ENCODE results near the gene CD247. TPM values are rescaled to one million over a fixed set of nuclear protein-coding genes. Genes with fewer than 3 reads are reported as not detected.

Gene CD247
- total RNA-seq, 1 donor from 2014 or later, result 1.3 TPM

DNA sequence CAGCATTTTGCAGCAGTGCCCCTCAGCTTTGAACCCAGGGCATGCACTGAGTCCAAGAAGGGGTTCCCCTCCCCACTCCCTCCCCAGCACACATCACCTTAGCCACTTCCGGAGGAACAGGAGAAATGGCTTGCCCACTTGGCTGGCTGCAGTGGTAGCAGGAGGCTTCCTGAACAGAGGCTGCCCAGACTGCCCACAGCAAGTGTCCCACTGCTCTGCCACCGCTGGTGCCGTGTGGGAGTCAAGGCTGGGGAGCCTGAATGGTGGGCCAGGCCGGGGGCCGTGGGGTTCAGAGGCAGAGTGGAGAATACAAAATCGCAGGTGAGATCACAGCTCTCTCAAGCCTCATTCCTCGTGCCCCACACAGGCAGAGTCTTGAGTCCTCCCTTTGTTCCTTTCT, 34.5 kb downstream of the CD247 start:
- Mint-ChIP-seq H3K36me3 (no peaks in the 10 kb centered on the region), H3K27me3 (ENCODE audit: insufficient read depth, low read depth) (peaks cover 15% of the 10 kb centered on the region), H3K4me3 (no peak overlapping the region), H3K27ac (peak overlapping the region; percentile 92), H3K4me1 (peaks cover 58% of the 10 kb centered on the region), H3K9me3 (peaks cover 9% of the 10 kb centered on the region)
- H4K20me1 ChIP-seq (ENCODE audit: low read depth), result no peaks in the 10 kb centered on the region
- H3K9ac ChIP-seq, result no peak overlapping the region
- H3K27ac ChIP-seq, result no peak overlapping the region
- no peaks in the 10 kb centered on the region for H3K36me3 ChIP-seq
- no peaks in the 10 kb centered on the region for H3K79me2 ChIP-seq (ENCODE audit: low read depth)
- no peak overlapping the region for H2AFZ ChIP-seq (replicated peaks)
- peaks cover 17% of the 10 kb centered on the region for H3F3A ChIP-seq (ENCODE audit: low read depth)
- TF ChIP-seq EZH2phosphoT487 (IDR thresholded peaks at IDR 0.05), result no peak
- TF ChIP-seq EZH2 (IDR thresholded peaks at IDR 0.05), result no peak
- TF ChIP-seq, protein P1, sequence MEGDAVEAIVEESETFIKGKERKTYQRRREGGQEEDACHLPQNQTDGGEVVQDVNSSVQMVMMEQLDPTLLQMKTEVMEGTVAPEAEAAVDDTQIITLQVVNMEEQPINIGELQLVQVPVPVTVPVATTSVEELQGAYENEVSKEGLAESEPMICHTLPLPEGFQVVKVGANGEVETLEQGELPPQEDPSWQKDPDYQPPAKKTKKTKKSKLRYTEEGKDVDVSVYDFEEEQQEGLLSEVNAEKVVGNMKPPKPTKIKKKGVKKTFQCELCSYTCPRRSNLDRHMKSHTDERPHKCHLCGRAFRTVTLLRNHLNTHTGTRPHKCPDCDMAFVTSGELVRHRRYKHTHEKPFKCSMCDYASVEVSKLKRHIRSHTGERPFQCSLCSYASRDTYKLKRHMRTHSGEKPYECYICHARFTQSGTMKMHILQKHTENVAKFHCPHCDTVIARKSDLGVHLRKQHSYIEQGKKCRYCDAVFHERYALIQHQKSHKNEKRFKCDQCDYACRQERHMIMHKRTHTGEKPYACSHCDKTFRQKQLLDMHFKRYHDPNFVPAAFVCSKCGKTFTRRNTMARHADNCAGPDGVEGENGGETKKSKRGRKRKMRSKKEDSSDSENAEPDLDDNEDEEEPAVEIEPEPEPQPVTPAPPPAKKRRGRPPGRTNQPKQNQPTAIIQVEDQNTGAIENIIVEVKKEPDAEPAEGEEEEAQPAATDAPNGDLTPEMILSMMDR (IDR thresholded peaks at IDR 0.05), result no peak
- H3K9me3 ChIP-seq (ENCODE audit: low read depth), result no peaks in the 10 kb centered on the region
- peaks cover 33% of the 10 kb centered on the region for H3K4me1 ChIP-seq
- no peak for DNase-seq (ENCODE audit: low spot score)
- no peak overlapping the region for H3K4me2 ChIP-seq
- no peaks in the 10 kb centered on the region for H3K27me3 ChIP-seq
- H3K4me3 ChIP-seq, result no peak overlapping the region

- Histone ChIP-seq H3K9ac (no peak overlapping the region), H3K79me2 (ENCODE audit: low read depth) (no peaks in the 10 kb centered on the region), H3K36me3 (no peaks in the 10 kb centered on the region), H3K4me3 (no peak overlapping the region), H3K27me3 (no peaks in the 10 kb centered on the region), H3K4me1 (peaks cover 29% of the 10 kb centered on the region), H3K27ac (no peak overlapping the region), H4K20me1 (ENCODE audit: low read depth) (no peaks in the 10 kb centered on the region), H3K4me2 (no peak overlapping the region), H3F3A (ENCODE audit: low read depth) (peaks cover 6% of the 10 kb centered on the region), H3K9me3 (ENCODE audit: low read depth) (no peaks in the 10 kb centered on the region), H2AFZ (replicated peaks) (no peak overlapping the region)
- no peak for DNase-seq (ENCODE audit: low spot score)
- H3K9me3 Mint-ChIP-seq, result peaks cover 9% of the 10 kb centered on the region
- H3K27me3 Mint-ChIP-seq (ENCODE audit: insufficient read depth, low read depth), result peaks cover 11% of the 10 kb centered on the region
- no peak overlapping the region for H3K4me3 Mint-ChIP-seq
- H3K36me3 Mint-ChIP-seq, result no peaks in the 10 kb centered on the region
- peaks cover 56% of the 10 kb centered on the region for H3K4me1 Mint-ChIP-seq
- TF ChIP-seq EZH2phosphoT487 (IDR thresholded peaks at IDR 0.05) (no peak), EZH2 (IDR thresholded peaks at IDR 0.05) (no peak)
- TF ChIP-seq, protein P1 (IDR thresholded peaks at IDR 0.05), result no peak
- H3K27ac Mint-ChIP-seq, result peak overlapping the region; percentile 26
Measured at GRCh38 chr1:167482184-167482583, 36.1 kb downstream of the CD247 start.

- H3K9me3 ChIP-seq (ENCODE audit: low read depth), result no peaks in the 10 kb centered on the region
- H3F3A ChIP-seq (ENCODE audit: low read depth), result peaks cover 5% of the 10 kb centered on the region
- peaks cover 38% of the 10 kb centered on the region for H3K4me1 Mint-ChIP-seq
- no peak overlapping the region for H3K9ac ChIP-seq
- H3K4me3 Mint-ChIP-seq, result no peak overlapping the region
- no peaks in the 10 kb centered on the region for H3K27me3 ChIP-seq
- H3K4me3 ChIP-seq, result no peak overlapping the region
- peaks cover 5% of the 10 kb centered on the region for H3K36me3 Mint-ChIP-seq
- peak overlapping the region; percentile 4 for H3K27ac Mint-ChIP-seq
- no peaks in the 10 kb centered on the region for H4K20me1 ChIP-seq (ENCODE audit: low read depth)
- no peak overlapping the region for H3K27ac ChIP-seq
- H2AFZ ChIP-seq (replicated peaks), result no peak overlapping the region
- H3K27me3 Mint-ChIP-seq (ENCODE audit: insufficient read depth, low read depth), result peaks cover 6% of the 10 kb centered on the region
- peaks cover 7% of the 10 kb centered on the region for H3K4me1 ChIP-seq
- H3K9me3 Mint-ChIP-seq, result peaks cover 14% of the 10 kb centered on the region
- H3K4me2 ChIP-seq, result no peak overlapping the region
- TF ChIP-seq, protein P1 (IDR thresholded peaks at IDR 0.05), result no peak
- TF ChIP-seq EZH2phosphoT487 (IDR thresholded peaks at IDR 0.05), result no peak
- TF ChIP-seq EZH2 (IDR thresholded peaks at IDR 0.05), result no peak
- H3K79me2 ChIP-seq (ENCODE audit: low read depth), result no peaks in the 10 kb centered on the region
- no peaks in the 10 kb centered on the region for H3K36me3 ChIP-seq
- DNase-seq (ENCODE audit: low spot score), result no peak
Measured at GRCh38 chr1:167479331-167479979, 38.9 kb downstream of the CD247 start.
